GM19043 (cell line): Measurements from ENCODE around the gene TOM1L2.

ENCODE experiments used
- ATAC-seq: cut with Tn5 transposase; IDR thresholded peaks from one replicate; pipeline ENCODE4 v1.9.1; 2021; ENCODE audit warnings: low read depth; ENCODE audit not compliant: unreplicated experiment

Gene TOM1L2

DNA sequence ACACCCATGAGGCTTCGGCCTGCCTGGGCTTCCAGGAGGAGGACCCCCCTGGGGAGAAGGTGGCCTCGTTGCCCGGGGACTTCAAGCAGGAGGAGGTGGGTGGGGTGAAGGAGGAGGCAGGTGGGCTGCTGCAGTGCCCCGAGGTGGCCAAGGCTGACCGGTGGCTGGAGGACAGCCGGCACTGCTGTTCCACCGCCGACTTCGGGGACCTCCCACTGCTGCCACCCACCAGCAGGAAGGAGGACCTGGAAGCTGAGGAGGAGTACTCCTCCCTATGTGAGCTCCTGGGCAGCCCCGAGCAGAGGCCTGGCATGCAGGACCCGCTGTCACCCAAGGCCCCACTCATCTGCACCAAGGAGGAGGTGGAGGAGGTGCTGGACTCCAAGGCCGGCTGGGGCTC is 176.9 kb downstream of the TOM1L2 start:
- ATAC-seq: no peak

DNA sequence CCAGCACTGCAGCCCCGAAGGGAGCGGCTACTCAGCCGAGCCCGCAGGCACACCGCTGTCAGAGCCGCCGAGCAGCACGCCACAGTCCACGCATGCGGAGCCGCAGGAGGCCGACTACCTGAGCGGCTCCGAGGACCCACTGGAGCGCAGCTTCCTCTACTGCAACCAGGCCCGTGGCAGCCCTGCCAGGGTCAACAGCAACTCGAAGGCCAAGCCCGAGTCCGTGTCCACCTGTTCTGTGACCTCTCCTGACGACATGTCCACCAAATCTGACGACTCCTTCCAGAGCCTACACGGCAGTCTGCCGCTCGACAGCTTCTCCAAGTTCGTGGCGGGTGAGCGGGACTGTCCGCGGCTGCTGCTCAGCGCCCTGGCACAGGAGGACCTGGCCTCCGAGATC is 177.8 kb downstream of the TOM1L2 start:
- ATAC-seq: no peak
